NCI-H1436 treated with DMSO at 0.1 percent for 48 hours (cell line): ENCODE measurements around the gene FKBP6.
"Not testable (repeated sequence)": the region's sequence is repeated elsewhere in the genome, so short reads cannot be mapped to it uniquely, and the experiment has no call there.

Experiments used
- DNase-seq: peaks from one replicate; lab custom pipeline; 2025; lab: John Stamatoyannopoulos, UW

FKBP6 gene

DNA sequence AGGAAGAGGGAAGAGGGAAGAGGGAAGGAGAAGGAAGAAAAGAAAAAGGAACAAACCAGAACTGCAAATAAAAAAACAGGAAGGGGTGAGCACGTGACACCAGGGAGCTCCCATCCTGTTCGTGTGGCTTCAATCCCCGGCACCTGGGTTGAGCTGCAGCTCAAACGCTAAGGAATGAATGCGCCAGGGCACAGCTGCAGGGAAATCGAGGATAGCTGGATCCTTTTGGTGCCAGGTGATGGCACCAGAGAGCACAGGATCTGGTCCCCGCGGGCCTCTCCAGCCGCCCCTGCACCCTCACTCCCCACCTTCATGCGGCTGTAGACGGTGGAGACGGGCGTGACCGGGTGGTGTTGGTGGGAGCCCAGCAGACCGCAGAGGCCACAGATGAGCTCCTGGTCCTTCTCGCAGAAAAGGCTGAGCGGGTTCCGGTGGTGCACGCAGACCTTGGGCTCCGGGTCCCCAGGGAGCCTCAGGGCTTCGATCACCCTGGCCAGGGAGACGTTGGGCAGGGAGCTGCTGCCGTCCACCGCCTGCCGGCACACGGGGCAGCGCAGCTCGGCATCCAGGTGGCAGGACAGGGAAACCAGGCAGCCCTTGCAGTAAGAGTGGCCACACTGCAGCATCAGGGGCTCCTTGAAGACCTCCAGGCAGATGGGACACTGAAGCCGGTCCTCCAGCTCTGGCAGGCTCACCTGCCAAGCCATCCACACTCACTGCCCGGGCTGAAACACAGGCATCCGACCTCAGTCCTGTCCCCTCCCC lies 3.7 kb upstream of the FKBP6 start:
- DNase-seq: peak; percentile 15

DNA sequence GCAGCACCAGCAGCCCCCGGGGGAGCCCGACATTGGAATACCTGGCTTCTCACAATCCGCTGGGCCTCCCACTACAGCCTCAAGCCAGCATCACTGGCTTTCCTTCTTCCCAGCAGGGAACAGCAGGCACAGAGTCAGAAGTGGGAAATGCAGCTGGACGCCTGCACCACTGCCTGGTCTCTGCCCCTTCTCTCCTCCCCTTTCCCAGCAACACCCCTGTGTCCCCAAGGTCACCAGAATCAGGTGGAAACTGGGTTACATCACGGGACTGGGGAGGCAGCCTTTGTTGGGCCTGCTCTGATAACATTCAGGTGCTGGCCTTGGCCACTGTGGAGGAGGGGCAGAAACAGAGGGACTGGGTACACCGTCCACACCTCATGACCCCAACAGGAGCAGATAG lies 2.5 kb upstream of the FKBP6 start:
- DNase-seq: not testable (repeated sequence)

GRCh38 chr7:73327449-73327848 lies 512 bp upstream of the FKBP6 start:
- not testable (repeated sequence) for DNase-seq

DNA sequence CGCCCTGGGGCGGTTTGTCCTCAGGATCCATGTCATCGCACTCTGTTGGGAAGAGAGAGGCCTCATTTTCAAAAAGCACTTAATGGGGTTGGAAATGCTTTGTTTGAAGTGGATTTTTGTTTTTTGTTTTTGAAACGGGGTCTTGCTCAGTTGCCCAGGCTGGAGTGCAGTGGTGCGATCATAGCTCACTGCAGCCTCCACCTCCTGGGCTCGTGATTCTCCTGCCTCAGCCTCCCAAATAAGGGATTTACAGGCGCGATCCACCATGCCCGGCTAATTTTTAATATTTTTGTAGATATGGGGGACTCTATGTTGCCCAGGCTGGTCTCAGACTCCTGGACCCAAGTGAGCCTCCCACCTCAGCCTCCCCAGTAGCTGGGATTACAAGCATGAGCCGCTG lies 735 bp downstream of the FKBP6 start:
- DNase-seq: no peak

DNA sequence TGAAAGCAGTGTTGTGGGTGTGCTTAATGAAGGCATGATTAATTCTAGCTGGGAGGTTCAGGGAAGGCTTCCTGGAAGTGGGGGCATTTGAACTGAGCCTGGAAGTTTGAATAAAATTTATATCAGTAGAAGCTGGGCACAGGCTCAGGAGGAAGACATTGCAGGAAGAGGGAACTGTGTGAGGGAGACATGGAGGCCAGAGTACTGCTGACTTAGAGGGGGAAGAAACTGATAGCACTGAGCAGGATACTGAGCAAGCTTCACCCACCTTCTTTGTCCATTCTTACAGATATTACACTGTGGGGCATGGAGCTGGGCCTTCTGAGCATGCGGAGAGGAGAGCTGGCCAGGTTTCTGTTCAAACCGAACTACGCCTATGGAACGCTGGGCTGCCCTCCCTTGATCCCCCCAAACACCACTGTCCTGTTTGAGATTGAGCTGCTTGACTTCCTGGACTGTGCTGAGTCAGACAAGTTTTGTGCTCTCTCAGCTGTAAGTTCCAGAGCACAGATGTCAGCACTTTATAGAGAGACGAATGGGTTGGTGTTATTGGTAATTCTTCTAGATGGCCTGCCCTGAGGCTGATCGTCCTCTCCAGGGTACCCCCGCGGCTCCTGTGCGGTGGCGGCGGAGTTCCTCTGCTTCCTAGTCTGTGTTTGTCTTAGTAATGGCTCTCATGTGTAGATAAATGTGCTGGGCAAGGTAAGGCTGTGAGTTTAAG lies 2.1 kb downstream of the FKBP6 start:
- DNase-seq: no peak

DNA sequence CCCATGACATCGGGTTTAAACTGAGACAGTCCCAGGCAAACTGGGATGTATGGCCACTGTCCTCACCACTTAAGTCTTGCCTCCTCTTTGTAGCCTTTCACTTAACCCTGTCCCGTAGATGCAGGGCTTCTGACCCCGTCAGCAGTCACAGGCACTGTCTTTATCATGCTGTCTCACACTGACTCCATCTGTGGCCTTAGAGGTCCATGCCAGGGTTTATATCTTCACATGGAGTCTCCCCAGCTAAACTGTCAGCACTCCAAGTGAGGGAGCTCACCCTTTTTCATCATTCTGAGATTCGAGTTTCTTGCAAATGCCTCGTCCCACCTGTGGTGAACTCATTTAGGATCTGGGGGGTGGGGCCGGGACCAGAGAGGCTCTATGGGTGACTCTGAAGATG lies 2.8 kb downstream of the FKBP6 start:
- no peak for DNase-seq

DNA sequence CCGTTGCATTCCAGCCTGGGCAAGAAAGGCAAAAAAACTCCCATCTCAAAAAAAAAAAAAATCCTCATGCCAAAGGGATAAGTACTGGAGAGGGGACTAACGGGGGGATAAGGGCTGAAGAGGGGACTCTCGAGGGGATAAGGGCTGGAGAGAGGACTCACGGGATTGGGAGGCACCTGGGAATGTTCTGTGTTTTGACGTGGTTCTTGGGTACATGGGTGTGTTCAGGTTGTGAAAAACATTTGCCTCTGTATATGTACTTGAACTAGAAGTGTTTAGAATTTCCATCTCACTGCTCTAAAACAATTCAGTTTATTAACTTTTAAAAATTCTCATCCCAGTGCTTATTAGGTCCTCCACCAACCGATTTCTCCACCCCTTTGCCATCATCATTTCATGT lies 4.5 kb downstream of the FKBP6 start:
- no peak for DNase-seq

- no peak for DNase-seq
Observed at GRCh38 chr7:73338321-73338720, 10.4 kb downstream of the FKBP6 start.

DNA sequence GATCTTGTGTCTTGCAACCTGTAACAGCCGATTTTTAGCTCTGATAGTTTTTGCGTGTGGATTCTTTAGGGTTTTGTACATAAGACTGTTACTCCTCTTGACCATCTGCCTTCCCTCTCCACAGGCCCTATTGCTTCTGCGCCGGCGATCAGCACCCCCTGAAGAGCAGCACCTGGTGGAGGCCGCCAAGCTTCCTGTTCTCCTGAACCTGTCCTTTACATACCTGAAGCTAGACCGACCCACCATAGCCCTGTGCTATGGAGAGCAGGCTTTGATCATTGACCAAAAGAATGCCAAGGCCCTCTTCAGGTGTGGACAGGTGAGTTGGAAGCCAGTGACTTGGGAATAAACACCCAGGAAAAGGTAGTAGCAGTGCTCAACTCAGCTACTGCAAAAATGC lies 12.6 kb downstream of the FKBP6 start:
- DNase-seq: no peak

DNA sequence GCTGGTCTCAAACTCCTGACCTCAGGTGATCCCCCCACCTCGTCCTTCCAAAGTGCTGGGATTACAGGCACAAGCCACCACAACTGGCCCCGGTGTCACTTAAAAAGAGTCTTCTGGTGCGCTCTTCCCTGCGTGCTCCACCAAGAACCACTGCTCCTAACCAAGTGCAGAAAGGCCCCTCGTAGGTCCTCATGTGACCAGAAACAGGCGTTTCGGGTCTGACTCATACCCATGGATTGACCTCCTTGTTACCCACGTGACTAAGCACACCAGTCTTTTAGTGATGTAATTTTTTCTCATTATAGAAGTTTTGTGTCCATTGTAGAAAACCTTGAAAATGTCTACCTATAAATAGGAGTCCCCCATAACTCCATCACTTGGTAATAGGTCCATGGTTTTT lies 13.9 kb downstream of the FKBP6 start:
- DNase-seq: no peak

DNA sequence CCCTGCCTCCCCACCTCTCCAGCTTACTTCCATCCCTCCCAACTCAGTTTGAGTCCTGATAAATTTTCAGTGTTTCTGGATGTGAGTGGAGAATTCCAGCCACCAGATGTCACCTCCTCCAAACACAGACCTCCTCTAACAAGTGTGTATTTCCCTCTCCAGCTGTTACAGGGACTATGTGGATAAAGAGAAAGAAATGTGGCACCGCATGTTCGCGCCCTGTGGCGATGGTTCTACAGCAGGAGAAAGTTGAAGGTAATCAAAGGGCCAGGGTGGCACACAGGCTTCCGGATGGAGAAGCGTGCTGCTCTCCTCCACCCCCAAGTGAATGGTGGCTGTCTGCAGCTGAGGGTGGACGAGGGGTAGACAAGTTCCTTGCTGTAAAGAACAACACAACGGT lies 14.7 kb downstream of the FKBP6 start:
- DNase-seq: no peak

GRCh38 chr7:73343671-73344380 lies 15.9 kb downstream of the FKBP6 start:
- no peak for DNase-seq

DNA sequence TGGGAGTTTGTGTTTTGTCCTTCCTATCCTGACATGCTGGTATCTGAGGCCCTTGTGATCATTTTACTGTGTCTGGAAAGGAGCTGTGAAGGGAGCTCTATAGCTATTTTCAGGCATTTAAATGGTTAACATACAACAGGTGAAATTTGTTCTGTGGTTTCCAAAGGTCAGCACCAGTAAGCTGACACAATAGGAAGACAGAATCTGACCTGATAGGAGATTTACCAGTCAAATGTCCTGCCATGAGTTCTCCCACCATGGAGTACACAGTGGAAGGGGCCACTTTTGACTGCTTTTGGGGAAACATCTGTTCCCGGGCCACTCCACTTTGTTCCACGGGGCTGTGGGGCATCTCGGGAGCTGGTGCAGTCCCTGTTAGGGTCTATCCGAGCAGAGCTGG lies 17.6 kb downstream of the FKBP6 start:
- DNase-seq: no peak

DNA sequence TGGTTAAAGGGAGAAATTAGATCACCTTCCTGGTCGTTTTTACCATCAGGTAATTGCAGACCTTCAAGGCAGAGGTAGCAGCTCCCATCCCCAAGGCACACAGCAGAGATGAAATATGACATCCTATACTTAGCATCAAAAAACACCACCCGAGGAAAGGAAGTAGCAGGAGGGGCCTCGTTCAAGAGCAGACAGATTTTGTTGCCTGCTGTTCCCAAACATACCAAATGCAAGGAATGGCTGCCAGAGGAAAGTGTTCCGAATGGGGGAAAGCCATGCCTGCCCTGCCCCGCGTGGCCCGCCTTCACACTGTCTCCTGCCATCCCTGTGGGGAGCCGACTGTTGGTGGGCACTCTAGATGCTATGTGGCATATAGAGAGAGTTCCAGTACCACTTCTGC lies 18.0 kb downstream of the FKBP6 start:
- DNase-seq: no peak

DNA sequence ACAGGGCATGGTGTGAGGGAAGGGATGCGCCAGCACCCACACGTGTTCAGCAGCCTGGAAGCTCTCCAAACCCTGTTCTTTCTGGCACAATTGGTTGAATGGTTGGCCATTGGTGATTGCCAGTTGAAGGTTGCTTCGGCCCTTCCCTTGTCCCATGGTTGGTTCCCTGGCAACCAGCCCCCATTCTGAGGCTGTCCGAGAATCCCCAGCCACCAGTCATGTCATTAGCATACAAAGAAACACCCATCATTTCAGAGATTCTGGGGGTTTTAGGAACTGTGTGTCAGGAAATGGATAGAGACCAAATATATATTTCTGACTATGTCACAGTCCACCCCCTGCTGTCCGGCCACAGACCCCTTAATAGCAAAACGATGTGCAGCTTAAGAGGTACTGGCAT lies 21.8 kb downstream of the FKBP6 start:
- DNase-seq: no peak

DNA sequence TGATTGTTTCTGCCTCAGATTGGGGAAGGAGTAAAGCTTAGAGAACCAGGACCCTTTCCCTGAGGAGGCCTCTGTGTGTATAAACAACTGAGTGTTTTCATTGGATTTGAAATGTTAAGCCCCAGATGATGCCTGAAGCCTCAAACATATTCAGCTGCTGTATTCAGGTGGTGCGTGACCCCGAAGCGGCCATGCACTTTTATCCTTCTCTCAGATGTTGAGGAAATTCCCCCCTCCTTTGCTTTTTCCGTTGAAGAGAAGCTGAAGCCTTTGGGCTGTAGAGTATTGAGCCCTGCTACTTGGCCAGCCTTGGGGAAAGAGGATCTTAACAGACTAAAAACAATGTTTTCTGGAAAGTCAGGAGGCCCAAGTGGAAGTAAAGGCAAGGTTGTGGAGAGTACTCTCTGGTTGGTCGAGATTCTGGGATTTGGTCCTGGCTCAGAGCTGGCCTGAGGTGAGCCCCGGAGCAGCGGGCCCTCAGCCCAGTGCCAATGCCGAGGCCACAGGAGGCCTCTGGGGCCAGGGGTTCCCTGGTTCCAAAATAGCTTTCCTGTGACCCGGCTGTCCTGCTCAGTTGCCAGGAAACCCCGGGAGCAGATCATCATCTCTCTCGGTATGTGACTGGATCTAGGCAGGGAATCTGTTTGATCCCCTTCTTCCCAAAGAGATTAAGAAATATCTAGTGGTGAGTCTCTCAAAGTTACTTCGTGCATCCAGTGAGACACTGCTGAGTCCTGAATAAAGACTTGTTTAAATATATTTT lies 22.5 kb downstream of the FKBP6 start:
- no peak for DNase-seq

DNA sequence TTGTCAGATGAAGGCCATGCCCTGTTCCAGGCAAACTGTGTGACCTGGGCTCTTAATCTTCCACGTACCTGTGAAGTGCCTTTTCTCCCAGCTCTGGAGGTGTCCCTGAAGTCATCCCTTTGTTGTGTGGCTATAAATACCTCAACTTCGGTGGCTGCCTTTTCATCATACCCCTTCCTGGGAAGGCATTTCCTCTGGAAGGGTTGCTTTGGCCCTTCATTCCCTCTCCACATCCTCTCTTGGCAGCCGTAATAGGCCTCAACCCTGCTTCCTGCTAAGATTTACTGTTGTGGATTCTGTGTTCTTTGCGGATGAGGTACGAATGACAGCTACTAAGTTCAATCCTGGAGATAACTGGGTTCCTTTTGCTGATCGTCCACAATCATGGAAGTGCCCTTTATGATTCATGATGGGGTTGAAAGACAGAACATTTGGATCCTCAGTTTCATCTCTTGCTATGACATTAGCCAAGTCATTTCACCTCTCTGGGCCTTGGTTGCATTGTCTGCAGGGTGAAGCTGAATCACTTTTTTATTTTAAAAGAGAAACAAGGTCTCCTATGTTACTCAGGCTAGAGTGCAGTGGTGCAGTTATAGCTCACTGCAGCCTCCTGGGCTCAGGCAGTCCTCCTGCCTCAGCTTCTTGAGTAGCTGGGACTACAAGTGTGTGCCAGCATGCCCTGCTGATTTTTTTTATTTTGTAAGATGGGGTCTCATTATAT lies 23.6 kb downstream of the FKBP6 start:
- DNase-seq: no peak

DNA sequence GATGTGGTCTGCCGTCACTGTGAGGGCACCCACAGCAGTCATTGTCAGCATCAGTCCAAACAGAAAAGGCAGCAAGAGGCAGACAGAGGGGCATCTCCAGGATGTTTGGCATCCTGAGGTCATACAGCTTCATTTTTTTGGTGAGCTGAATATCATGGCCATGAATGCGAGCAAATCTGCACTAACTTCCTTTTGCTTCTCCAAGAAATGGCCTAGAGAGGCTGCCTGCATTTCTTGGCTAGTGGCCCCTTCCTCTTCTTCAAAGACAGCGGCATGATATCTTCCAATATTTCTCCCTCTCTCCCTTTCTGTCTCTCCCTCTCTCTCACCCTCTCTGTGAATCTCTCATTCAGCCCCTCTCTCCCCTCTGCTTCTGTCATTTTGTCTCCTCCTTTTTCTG lies 24.8 kb downstream of the FKBP6 start:
- DNase-seq: no peak

- no peak for DNase-seq
Observed at GRCh38 chr7:73353243-73353642, 25.3 kb downstream of the FKBP6 start.

- DNase-seq: no peak
Observed at GRCh38 chr7:73354196-73354595, 26.2 kb downstream of the FKBP6 start.

DNA sequence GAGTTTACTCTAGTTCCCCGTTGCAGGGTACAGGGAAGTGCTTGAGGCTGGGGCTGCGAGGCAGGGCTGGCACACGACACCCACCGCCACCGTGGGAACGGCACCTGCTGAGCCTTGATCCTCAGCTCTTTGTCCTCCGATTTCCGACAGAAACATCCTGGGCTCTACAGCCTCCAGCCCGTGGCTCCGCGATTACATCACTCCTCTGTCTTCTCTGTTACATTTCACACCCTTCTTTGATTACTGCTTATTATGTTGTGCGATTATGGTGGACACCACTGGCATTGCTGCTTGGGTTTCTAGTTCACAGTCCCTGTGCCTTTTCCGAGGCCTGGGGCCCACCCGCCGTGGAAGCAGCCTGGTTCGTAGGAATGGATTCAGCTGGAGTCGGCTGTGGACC lies 26.9 kb downstream of the FKBP6 start:
- no peak for DNase-seq

DNA sequence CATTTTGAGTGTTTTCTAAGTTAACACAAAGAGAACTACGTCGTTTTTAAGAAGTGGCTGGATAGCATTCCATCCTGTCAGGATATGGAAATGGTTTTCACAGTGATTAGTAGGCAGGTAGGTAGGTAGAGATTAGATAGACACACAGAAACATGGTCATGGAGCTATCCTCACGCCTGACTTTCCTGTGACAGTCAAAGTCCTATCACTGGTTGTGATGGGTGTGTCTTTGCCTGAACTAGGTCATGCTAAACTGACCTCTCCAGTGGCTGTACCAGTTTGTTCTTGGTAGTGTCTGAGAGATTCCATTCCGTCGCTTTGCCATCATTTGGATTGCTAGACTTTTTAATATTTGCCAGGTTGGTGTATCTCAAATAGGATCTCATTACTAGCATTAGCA lies 28.2 kb downstream of the FKBP6 start:
- DNase-seq: no peak
